GM13976 (cell line): ENCODE measurements around the gene SH3PXD2A.

ENCODE experiments used
- DNase-seq: peaks from one replicate; pipeline ENCODE4 v3.0.0; 2012; ENCODE audit warnings: low spot score
- CTCF ChIP-seq: IDR thresholded peaks from 2 replicates; pipeline ENCODE4 v1.5.1; 2012; ENCODE audit warnings: borderline replicate concordance, mild to moderate bottlenecking; ENCODE audit not compliant: insufficient read depth; ENCODE audit errors: extremely low read depth, missing control alignments, control extremely low read depth
- in situ Hi-C: fragments of 300-500 bp; cut with MboI; formaldehyde crosslinking; loops from one replicate; pipeline ENCODE4 v1.12.0; 2022; ENCODE audit warnings: low sequenced_read_pairs, mixed read lengths, inconsistent platforms; ENCODE audit not compliant: unreplicated experiment

SH3PXD2A gene

GRCh38 chr10:103708627-103709288 is 146.6 kb downstream of the SH3PXD2A start:
- TF ChIP-seq CTCF = no peak
- in situ Hi-C loops = no loop called here
- DNase-seq = no peak

- no peak for TF ChIP-seq CTCF
- in situ Hi-C loops = no loop called here
- DNase-seq = no peak
Observed at GRCh38 chr10:103707956-103708626, 147.3 kb downstream of the SH3PXD2A start.

- TF ChIP-seq CTCF = no peak
- in situ Hi-C loops = no loop called here
Observed at GRCh38 chr10:103706762-103707161, 148.6 kb downstream of the SH3PXD2A start.

GRCh38 chr10:103706047-103706446 is 149.3 kb downstream of the SH3PXD2A start:
- in situ Hi-C loops = no loop called here
- TF ChIP-seq CTCF = no peak
- DNase-seq = no peak

More at GRCh38 chr10:103706762-103707161, 148.6 kb downstream of the SH3PXD2A start:
- DNase-seq = no peak

GRCh38 chr10:103703941-103704919 is 151.1 kb downstream of the SH3PXD2A start:
- in situ Hi-C loops = no loop called here
- no peak for TF ChIP-seq CTCF

More at GRCh38 chr10:103703941-103704919, 151.1 kb downstream of the SH3PXD2A start:
- no peak for DNase-seq
